RWPE2 (cell line): ENCODE measurements around the gene COL4A2.

Experiments
- ATAC-seq: fragments of 200-7000 bp; cut with Tn5 transposase; 3 replicates; pipeline ENCODE4 v1.9.1; 2021; ENCODE audit warnings: low read depth
- DNase-seq: peaks from one replicate; pipeline ENCODE4 v3.0.0-alpha.2; 2020; ENCODE audit warnings: low spot score
- H3K27ac ChIP-seq: fragments of 450-650 bp; 2 replicates; pipeline ENCODE4 v1.5.1; 2017; ENCODE audit warnings: mild to moderate bottlenecking; ENCODE audit not compliant: poor library complexity, severe bottlenecking
- H3K27me3 ChIP-seq: fragments of 250-450 bp; sonication (Bioruptor Pico); 2 replicates; pipeline ENCODE4 v1.5.1; 2021; ENCODE audit warnings: mild to moderate bottlenecking, moderate library complexity; ENCODE audit not compliant: insufficient read depth, poor library complexity, severe bottlenecking
- H3K36me3 ChIP-seq: fragments of 250-450 bp; sonication (Bioruptor Pico); 2 replicates; pipeline ENCODE4 v1.5.1; 2020; ENCODE audit warnings: low read depth, mild to moderate bottlenecking, moderate library complexity
- H3K4me1 ChIP-seq: fragments of 250-450 bp; sonication (Bioruptor Pico); 2 replicates; pipeline ENCODE4 v1.5.1; 2021; ENCODE audit warnings: mild to moderate bottlenecking, moderate library complexity; ENCODE audit not compliant: insufficient read depth, poor library complexity, severe bottlenecking
- H3K4me3 ChIP-seq: fragments of 250-450 bp; sonication (Bioruptor Pico); 2 replicates; pipeline ENCODE4 v1.5.1; 2021; ENCODE audit warnings: mild to moderate bottlenecking, moderate library complexity; ENCODE audit not compliant: severe bottlenecking
- H3K9me3 ChIP-seq: fragments of 250-450 bp; sonication (Bioruptor Pico); 2 replicates; pipeline ENCODE4 v1.5.1; 2021; ENCODE audit warnings: mild to moderate bottlenecking, moderate library complexity; ENCODE audit not compliant: severe bottlenecking
- CTCF ChIP-seq: fragments of 450-650 bp; IDR thresholded peaks from one replicate; pipeline ENCODE4 v1.5.1; 2017; ENCODE audit warnings: mild to moderate bottlenecking, moderate library complexity; ENCODE audit not compliant: poor library complexity, severe bottlenecking

Gene COL4A2

GRCh38 chr13:110414931-110415330, 107.8 kb downstream of the COL4A2 start:
- Histone ChIP-seq H3K36me3 (peaks cover 44% of the 10 kb centered on the region), H3K27ac (no peak overlapping the region), H3K9me3 (no peaks in the 10 kb centered on the region), H3K4me3 (no peak overlapping the region), H3K4me1 (peaks cover 12% of the 10 kb centered on the region), H3K27me3 (no peaks in the 10 kb centered on the region)
- DNase-seq (no peak), ATAC-seq (no peak)
- TF ChIP-seq CTCF, result no peak

GRCh38 chr13:110415669-110416068, 108.6 kb downstream of the COL4A2 start:
- TF ChIP-seq CTCF, result no peak
- Histone ChIP-seq H3K27me3 (no peaks in the 10 kb centered on the region), H3K36me3 (peaks cover 45% of the 10 kb centered on the region), H3K27ac (no peak overlapping the region), H3K4me3 (no peak overlapping the region), H3K9me3 (no peaks in the 10 kb centered on the region), H3K4me1 (peaks cover 10% of the 10 kb centered on the region)
- ATAC-seq (peak; percentile 34), DNase-seq (no peak)

- Histone ChIP-seq H3K27me3 (no peaks in the 10 kb centered on the region), H3K9me3 (no peaks in the 10 kb centered on the region), H3K4me1 (peaks cover 6% of the 10 kb centered on the region), H3K27ac (no peak overlapping the region), H3K4me3 (no peak overlapping the region), H3K36me3 (peaks cover 50% of the 10 kb centered on the region)
- DNase-seq, result no peak
- no peak for TF ChIP-seq CTCF
- ATAC-seq, result no peak
Observed at GRCh38 chr13:110416131-110417025, 109.3 kb downstream of the COL4A2 start.

GRCh38 chr13:110418944-110419343, 111.9 kb downstream of the COL4A2 start:
- Histone ChIP-seq H3K27me3 (no peaks in the 10 kb centered on the region), H3K9me3 (no peaks in the 10 kb centered on the region), H3K4me1 (peaks cover 10% of the 10 kb centered on the region), H3K4me3 (no peak overlapping the region), H3K36me3 (peaks cover 40% of the 10 kb centered on the region), H3K27ac (no peak overlapping the region)
- no peak for TF ChIP-seq CTCF
- ATAC-seq, result no peak
- no peak for DNase-seq

- Histone ChIP-seq H3K9me3 (no peaks in the 10 kb centered on the region), H3K36me3 (peaks cover 41% of the 10 kb centered on the region), H3K27me3 (no peaks in the 10 kb centered on the region), H3K4me3 (no peak overlapping the region), H3K27ac (no peak overlapping the region), H3K4me1 (peaks cover 10% of the 10 kb centered on the region)
- no peak for TF ChIP-seq CTCF
- DNase-seq, result no peak
- ATAC-seq, result no peak
Observed at GRCh38 chr13:110419381-110419791, 112.3 kb downstream of the COL4A2 start.
